HepG2 (cell line): Measurements from ENCODE around the gene VEGFB. TPM values are rescaled to one million over a fixed set of nuclear protein-coding genes. Genes with fewer than 3 reads are reported as not detected.

Experiments used
- DMAP1 ChIP-seq: IDR thresholded peaks from 2 replicates; pipeline ENCODE4 v1.6.1; 2016
- KDM3A ChIP-seq: IDR thresholded peaks from 2 replicates; pipeline ENCODE4 v1.6.1; 2018; ENCODE audit warnings: low read depth, missing compliant biosample characterization
- KMT2A ChIP-seq: sonication (generic); formaldehyde crosslinking; IDR thresholded peaks from 2 replicates; pipeline ENCODE4 v1.4.0; 2020; ENCODE audit warnings: missing genetic modification reagents
- NFIB ChIP-seq: sonication (generic); formaldehyde crosslinking; IDR thresholded peaks from 2 replicates; pipeline ENCODE4 v1.9.0; 2021; ENCODE audit warnings: missing genetic modification reagents, mild to moderate bottlenecking, borderline replicate concordance
- SIX4 ChIP-seq: sonication (generic); formaldehyde crosslinking; IDR thresholded peaks from 2 replicates; pipeline ENCODE4 v1.4.0; 2020; ENCODE audit warnings: missing genetic modification reagents
- SP4 ChIP-seq: sonication (generic); formaldehyde crosslinking; IDR thresholded peaks from 2 replicates; pipeline ENCODE4 v1.8.1; 2023; ENCODE audit warnings: mild to moderate bottlenecking, missing genetic modification reagents
- ZBTB7B ChIP-seq: sonication (generic); formaldehyde crosslinking; IDR thresholded peaks from 2 replicates; pipeline ENCODE4 v1.4.0; 2020; ENCODE audit warnings: missing genetic modification reagents
- ZNF501 ChIP-seq: sonication (generic); formaldehyde crosslinking; IDR thresholded peaks from 2 replicates; pipeline ENCODE4 v1.5.1; 2020; ENCODE audit warnings: mild to moderate bottlenecking, moderate library complexity, missing genetic modification reagents
- ZNF674 ChIP-seq: sonication (generic); formaldehyde crosslinking; IDR thresholded peaks from 2 replicates; pipeline ENCODE4 v1.5.0; 2020; ENCODE audit warnings: low read depth, mild to moderate bottlenecking, missing genetic modification reagents
- ZNF891 ChIP-seq: sonication (generic); formaldehyde crosslinking; IDR thresholded peaks from 2 replicates; pipeline ENCODE4 v1.5.0; 2020; ENCODE audit warnings: mild to moderate bottlenecking, missing genetic modification reagents
- polyA plus RNA-seq, 8 experiments: library from polyadenylated mRNA; depleted of rRNA in 3 of 8; stranded (reverse) in 7 of 8; unstranded in 1 of 8; fragments of >200 nt; fragmentation: Illumina TruSeq in 4 of 8; extraction: Trizol in 4 of 8; gene quantifications; 2 replicates each; pipeline versions ENCODE4 v1.2.1 to v1.2.3, GENCODE V29; 2011 to 2016; ENCODE audit warnings: low read depth in 4 of 8, missing spikeins in 1 of 8, mixed read lengths in 1 of 8; ENCODE audit not compliant: insufficient read depth in 1 of 8
- total RNA-seq, 5 experiments: library from RNA; depleted of rRNA; stranded (reverse); fragments of >200 nt; fragmentation: Illumina TruSeq; extraction: Trizol; gene quantifications; 2 replicates each; pipeline ENCODE4 v1.2.3, GENCODE V29; 2016; ENCODE audit warnings: low read depth in 1 of 5
- TF ChIP-seq, protein P1 (sequence below): sonication (generic); formaldehyde crosslinking; IDR thresholded peaks from 2 replicates; pipeline ENCODE4 v1.4.0; 2020; ENCODE audit warnings: missing genetic modification reagents, borderline replicate concordance
- TF ChIP-seq, protein P2 (sequence below): IDR thresholded peaks from 2 replicates; pipeline ENCODE4 v1.6.1; 2012; ENCODE audit warnings: inconsistent platforms
- TF ChIP-seq, protein P3 (sequence below): sonication (generic); formaldehyde crosslinking; IDR thresholded peaks from 2 replicates; pipeline ENCODE4 v1.4.0; 2020; ENCODE audit warnings: mild to moderate bottlenecking, low read depth, missing genetic modification reagents
- TF ChIP-seq, protein P4 (sequence below): sonication (generic); formaldehyde crosslinking; IDR thresholded peaks from 2 replicates; pipeline ENCODE4 v1.4.0; 2020; ENCODE audit warnings: mild to moderate bottlenecking, missing genetic modification reagents, borderline replicate concordance
- TF ChIP-seq, protein P5 (sequence below): sonication (generic); formaldehyde crosslinking; IDR thresholded peaks from 2 replicates; pipeline ENCODE4 v1.8.1; 2023; ENCODE audit warnings: mild to moderate bottlenecking, moderate library complexity, missing genetic modification reagents

The VEGFB gene
- total and polyA plus RNA-seq, 2 of the 13 experiments (the other 11 are each of a cell fraction or from before 2014, with no cell fraction given): 9.0 to 11.3 TPM

DNA sequence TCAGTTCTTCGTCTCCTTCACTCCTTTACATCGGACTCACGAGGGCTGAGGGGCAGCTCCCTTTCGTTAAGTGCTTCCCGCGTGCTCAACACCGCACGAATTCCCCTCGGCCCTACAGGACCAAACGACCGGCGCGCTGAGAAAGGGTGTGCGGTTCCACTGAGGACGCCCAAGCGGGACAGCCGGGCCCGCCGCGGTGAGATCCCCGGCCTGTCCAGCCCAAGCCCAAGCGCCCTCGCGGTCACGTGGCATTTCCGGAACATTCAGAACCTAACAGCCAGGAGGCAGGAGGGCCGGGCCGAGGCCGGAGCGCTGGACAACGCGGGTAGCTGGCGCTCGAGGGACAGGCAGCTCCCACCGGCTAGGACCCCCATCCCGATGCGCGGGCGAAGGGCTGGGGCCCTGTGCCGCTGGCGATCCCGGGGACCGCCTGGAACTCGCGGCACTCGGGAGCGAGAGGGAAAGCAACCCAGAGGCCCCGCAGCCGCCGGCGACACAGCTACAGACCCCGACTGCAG lies 49.1 kb upstream of the VEGFB start (continued):
- TF ChIP-seq DMAP1 (CRISPR knock-in tag): peak; percentile 97
- TF ChIP-seq, protein P1, sequence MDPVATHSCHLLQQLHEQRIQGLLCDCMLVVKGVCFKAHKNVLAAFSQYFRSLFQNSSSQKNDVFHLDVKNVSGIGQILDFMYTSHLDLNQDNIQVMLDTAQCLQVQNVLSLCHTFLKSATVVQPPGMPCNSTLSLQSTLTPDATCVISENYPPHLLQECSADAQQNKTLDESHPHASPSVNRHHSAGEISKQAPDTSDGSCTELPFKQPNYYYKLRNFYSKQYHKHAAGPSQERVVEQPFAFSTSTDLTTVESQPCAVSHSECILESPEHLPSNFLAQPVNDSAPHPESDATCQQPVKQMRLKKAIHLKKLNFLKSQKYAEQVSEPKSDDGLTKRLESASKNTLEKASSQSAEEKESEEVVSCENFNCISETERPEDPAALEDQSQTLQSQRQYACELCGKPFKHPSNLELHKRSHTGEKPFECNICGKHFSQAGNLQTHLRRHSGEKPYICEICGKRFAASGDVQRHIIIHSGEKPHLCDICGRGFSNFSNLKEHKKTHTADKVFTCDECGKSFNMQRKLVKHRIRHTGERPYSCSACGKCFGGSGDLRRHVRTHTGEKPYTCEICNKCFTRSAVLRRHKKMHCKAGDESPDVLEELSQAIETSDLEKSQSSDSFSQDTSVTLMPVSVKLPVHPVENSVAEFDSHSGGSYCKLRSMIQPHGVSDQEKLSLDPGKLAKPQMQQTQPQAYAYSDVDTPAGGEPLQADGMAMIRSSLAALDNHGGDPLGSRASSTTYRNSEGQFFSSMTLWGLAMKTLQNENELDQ (CRISPR knock-in tag): no peak
- TF ChIP-seq KMT2A (CRISPR knock-in tag): peak; percentile 65; the same call in 1 of the 2 replicates
- 0 out of 2 replicates have a peak, but pooled peaks have one; percentile 15 for TF ChIP-seq SIX4 (CRISPR knock-in tag)
- TF ChIP-seq, protein P2, sequence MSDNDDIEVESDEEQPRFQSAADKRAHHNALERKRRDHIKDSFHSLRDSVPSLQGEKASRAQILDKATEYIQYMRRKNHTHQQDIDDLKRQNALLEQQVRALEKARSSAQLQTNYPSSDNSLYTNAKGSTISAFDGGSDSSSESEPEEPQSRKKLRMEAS: peak; percentile 98
- TF ChIP-seq NFIB (CRISPR knock-in tag): 0 out of 2 replicates have a peak, but pooled peaks have one; percentile 79
- TF ChIP-seq ZBTB7B: peak; percentile 78
- TF ChIP-seq, protein P3, sequence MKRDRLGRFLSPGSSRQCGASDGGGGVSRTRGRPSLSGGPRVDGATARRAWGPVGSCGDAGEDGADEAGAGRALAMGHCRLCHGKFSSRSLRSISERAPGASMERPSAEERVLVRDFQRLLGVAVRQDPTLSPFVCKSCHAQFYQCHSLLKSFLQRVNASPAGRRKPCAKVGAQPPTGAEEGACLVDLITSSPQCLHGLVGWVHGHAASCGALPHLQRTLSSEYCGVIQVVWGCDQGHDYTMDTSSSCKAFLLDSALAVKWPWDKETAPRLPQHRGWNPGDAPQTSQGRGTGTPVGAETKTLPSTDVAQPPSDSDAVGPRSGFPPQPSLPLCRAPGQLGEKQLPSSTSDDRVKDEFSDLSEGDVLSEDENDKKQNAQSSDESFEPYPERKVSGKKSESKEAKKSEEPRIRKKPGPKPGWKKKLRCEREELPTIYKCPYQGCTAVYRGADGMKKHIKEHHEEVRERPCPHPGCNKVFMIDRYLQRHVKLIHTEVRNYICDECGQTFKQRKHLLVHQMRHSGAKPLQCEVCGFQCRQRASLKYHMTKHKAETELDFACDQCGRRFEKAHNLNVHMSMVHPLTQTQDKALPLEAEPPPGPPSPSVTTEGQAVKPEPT (CRISPR knock-in tag): peak; percentile 89
- peak; percentile 50; the same call in 1 of the 2 replicates for TF ChIP-seq KDM3A (CRISPR knock-in tag)
- TF ChIP-seq ZNF674 (CRISPR knock-in tag): no peak; the same call in 1 of the 2 replicates
- TF ChIP-seq ZNF891 (CRISPR knock-in tag): peak; percentile 98
- peak; percentile 38 for TF ChIP-seq SP4 (CRISPR knock-in tag)
- TF ChIP-seq ZNF501 (CRISPR knock-in tag): peak; percentile 94
- TF ChIP-seq, protein P4, sequence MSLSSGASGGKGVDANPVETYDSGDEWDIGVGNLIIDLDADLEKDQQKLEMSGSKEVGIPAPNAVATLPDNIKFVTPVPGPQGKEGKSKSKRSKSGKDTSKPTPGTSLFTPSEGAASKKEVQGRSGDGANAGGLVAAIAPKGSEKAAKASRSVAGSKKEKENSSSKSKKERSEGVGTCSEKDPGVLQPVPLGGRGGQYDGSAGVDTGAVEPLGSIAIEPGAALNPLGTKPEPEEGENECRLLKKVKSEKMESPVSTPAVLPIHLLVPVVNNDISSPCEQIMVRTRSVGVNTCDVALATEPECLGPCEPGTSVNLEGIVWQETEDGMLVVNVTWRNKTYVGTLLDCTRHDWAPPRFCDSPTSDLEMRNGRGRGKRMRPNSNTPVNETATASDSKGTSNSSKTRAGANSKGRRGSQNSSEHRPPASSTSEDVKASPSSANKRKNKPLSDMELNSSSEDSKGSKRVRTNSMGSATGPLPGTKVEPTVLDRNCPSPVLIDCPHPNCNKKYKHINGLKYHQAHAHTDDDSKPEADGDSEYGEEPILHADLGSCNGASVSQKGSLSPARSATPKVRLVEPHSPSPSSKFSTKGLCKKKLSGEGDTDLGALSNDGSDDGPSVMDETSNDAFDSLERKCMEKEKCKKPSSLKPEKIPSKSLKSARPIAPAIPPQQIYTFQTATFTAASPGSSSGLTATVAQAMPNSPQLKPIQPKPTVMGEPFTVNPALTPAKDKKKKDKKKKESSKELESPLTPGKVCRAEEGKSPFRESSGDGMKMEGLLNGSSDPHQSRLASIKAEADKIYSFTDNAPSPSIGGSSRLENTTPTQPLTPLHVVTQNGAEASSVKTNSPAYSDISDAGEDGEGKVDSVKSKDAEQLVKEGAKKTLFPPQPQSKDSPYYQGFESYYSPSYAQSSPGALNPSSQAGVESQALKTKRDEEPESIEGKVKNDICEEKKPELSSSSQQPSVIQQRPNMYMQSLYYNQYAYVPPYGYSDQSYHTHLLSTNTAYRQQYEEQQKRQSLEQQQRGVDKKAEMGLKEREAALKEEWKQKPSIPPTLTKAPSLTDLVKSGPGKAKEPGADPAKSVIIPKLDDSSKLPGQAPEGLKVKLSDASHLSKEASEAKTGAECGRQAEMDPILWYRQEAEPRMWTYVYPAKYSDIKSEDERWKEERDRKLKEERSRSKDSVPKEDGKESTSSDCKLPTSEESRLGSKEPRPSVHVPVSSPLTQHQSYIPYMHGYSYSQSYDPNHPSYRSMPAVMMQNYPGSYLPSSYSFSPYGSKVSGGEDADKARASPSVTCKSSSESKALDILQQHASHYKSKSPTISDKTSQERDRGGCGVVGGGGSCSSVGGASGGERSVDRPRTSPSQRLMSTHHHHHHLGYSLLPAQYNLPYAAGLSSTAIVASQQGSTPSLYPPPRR (CRISPR knock-in tag): peak; percentile 68; the same call in 1 of the 2 replicates
- TF ChIP-seq, protein P5, sequence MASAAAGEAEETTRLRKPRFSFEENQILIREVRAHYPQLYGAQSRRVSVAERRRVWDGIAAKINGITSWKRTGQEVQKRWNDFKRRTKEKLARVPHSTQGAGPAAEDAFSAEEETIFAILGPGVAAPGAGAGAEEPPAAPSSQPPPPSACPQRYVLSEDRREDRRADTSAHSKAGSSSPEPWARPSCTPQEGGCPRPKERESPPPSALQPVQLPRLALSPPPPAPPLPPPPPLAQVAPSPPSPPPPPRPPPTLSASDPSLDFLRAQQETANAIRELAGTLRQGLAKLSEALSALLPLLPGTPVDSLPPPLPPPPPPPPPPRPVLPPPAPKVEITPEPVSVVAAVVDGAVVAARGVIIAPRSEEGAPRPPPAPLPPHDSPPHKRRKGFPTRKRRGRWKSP (CRISPR knock-in tag): peak; percentile 79
